ENCODE measurements around the gene PI4KA.
"Not testable (repeated sequence)": the region's sequence is repeated elsewhere in the genome, so short reads cannot be mapped to it uniquely, and the experiment has no call there.

PI4KA gene

GRCh38 chr22:20748082-20748481 lies 110.5 kb downstream of the PI4KA start:
- Histone ChIP-seq H3K9ac (ENCODE audit: low read depth, low read length) (no peak overlapping the region), H3K36me3 (ENCODE audit: insufficient read depth, low read length) (no peaks in the 10 kb centered on the region)

GRCh38 chr22:20747223-20747622 lies 111.4 kb downstream of the PI4KA start:
- Histone ChIP-seq H3K4me1 (ENCODE audit: insufficient read depth, low read length) (no peaks in the 10 kb centered on the region; the same call in 1 of the 2 replicates), H3K9me3 (ENCODE audit: control insufficient read depth, insufficient read depth, low read length) (no peaks in the 10 kb centered on the region), H3K9ac (ENCODE audit: low read depth, low read length) (no peak overlapping the region), H3K36me3 (ENCODE audit: insufficient read depth, low read length) (no peaks in the 10 kb centered on the region)

More at GRCh38 chr22:20748082-20748481, 110.5 kb downstream of the PI4KA start:
- Histone ChIP-seq H3K9me3 (ENCODE audit: control insufficient read depth, insufficient read depth, low read length) (no peaks in the 10 kb centered on the region), H3K4me1 (ENCODE audit: insufficient read depth, low read length) (no peaks in the 10 kb centered on the region; the same call in 1 of the 2 replicates)

GRCh38 chr22:20746431-20747189 lies 112.0 kb downstream of the PI4KA start:
- no peaks in the 10 kb centered on the region for H3K36me3 ChIP-seq (ENCODE audit: insufficient read depth, low read length)
- H3K9ac ChIP-seq (ENCODE audit: low read depth, low read length), result no peak overlapping the region
- H3K9me3 ChIP-seq (ENCODE audit: control insufficient read depth, insufficient read depth, low read length), result no peaks in the 10 kb centered on the region
- H3K4me1 ChIP-seq (ENCODE audit: insufficient read depth, low read length), result no peaks in the 10 kb centered on the region; the same call in 1 of the 2 replicates

GRCh38 chr22:20745119-20745518 lies 113.5 kb downstream of the PI4KA start:
- H3K9me3 ChIP-seq (ENCODE audit: control insufficient read depth, insufficient read depth, low read length), result no peaks in the 10 kb centered on the region
- H3K4me1 ChIP-seq (ENCODE audit: insufficient read depth, low read length), result no peaks in the 10 kb centered on the region
- H3K36me3 ChIP-seq (ENCODE audit: insufficient read depth, low read length), result no peaks in the 10 kb centered on the region; the same call in 1 of the 2 replicates
- H3K9ac ChIP-seq (ENCODE audit: low read depth, low read length), result no peak overlapping the region

- H3K4me1 ChIP-seq (ENCODE audit: insufficient read depth, low read length), result no peaks in the 10 kb centered on the region
- no peaks in the 10 kb centered on the region; the same call in 1 of the 2 replicates for H3K36me3 ChIP-seq (ENCODE audit: insufficient read depth, low read length)
Observed at GRCh38 chr22:20744456-20744855, 114.2 kb downstream of the PI4KA start.

GRCh38 chr22:20742764-20743163 lies 115.8 kb downstream of the PI4KA start:
- Histone ChIP-seq H3K4me1 (ENCODE audit: insufficient read depth, low read length) (no peaks in the 10 kb centered on the region), H3K36me3 (ENCODE audit: insufficient read depth, low read length) (no peaks in the 10 kb centered on the region; the same call in 1 of the 2 replicates), H3K9ac (ENCODE audit: low read depth, low read length) (no peak overlapping the region), H3K9me3 (ENCODE audit: control insufficient read depth, insufficient read depth, low read length) (no peaks in the 10 kb centered on the region)

More at GRCh38 chr22:20744456-20744855, 114.2 kb downstream of the PI4KA start:
- Histone ChIP-seq H3K9ac (ENCODE audit: low read depth, low read length) (no peak overlapping the region), H3K9me3 (ENCODE audit: control insufficient read depth, insufficient read depth, low read length) (no peaks in the 10 kb centered on the region)

- Histone ChIP-seq H3K4me1 (ENCODE audit: insufficient read depth, low read length) (no peaks in the 10 kb centered on the region), H3K36me3 (ENCODE audit: insufficient read depth, low read length) (no peaks in the 10 kb centered on the region; the same call in 1 of the 2 replicates)
Observed at GRCh38 chr22:20741634-20742581, 116.7 kb downstream of the PI4KA start.

GRCh38 chr22:20741008-20741633 lies 117.5 kb downstream of the PI4KA start:
- H3K9ac ChIP-seq (ENCODE audit: low read depth, low read length), result no peak overlapping the region
- H3K9me3 ChIP-seq (ENCODE audit: control insufficient read depth, insufficient read depth, low read length), result no peaks in the 10 kb centered on the region
- no peaks in the 10 kb centered on the region; the same call in 1 of the 2 replicates for H3K36me3 ChIP-seq (ENCODE audit: insufficient read depth, low read length)
- no peaks in the 10 kb centered on the region for H3K4me1 ChIP-seq (ENCODE audit: insufficient read depth, low read length)

More at GRCh38 chr22:20741634-20742581, 116.7 kb downstream of the PI4KA start:
- H3K9me3 ChIP-seq (ENCODE audit: control insufficient read depth, insufficient read depth, low read length), result no peaks in the 10 kb centered on the region
- no peak overlapping the region for H3K9ac ChIP-seq (ENCODE audit: low read depth, low read length)

GRCh38 chr22:20740222-20740951 lies 118.2 kb downstream of the PI4KA start:
- H3K9ac ChIP-seq (ENCODE audit: low read depth, low read length), result no peak overlapping the region
- H3K4me1 ChIP-seq (ENCODE audit: insufficient read depth, low read length), result no peaks in the 10 kb centered on the region
- H3K9me3 ChIP-seq (ENCODE audit: control insufficient read depth, insufficient read depth, low read length), result no peaks in the 10 kb centered on the region
- H3K36me3 ChIP-seq (ENCODE audit: insufficient read depth, low read length), result no peaks in the 10 kb centered on the region; the same call in 1 of the 2 replicates

GRCh38 chr22:20738394-20739089 lies 120.1 kb downstream of the PI4KA start:
- Histone ChIP-seq H3K9ac (ENCODE audit: low read depth, low read length) (no peak overlapping the region), H3K9me3 (ENCODE audit: control insufficient read depth, insufficient read depth, low read length) (no peaks in the 10 kb centered on the region), H3K4me1 (ENCODE audit: insufficient read depth, low read length) (no peaks in the 10 kb centered on the region), H3K36me3 (ENCODE audit: insufficient read depth, low read length) (no peaks in the 10 kb centered on the region; the same call in 1 of the 2 replicates)

GRCh38 chr22:20736891-20737290 lies 121.7 kb downstream of the PI4KA start:
- not testable (repeated sequence) for H3K9me3 ChIP-seq (ENCODE audit: control insufficient read depth, insufficient read depth, low read length); H3K9ac ChIP-seq (ENCODE audit: low read depth, low read length); H3K4me1 ChIP-seq (ENCODE audit: insufficient read depth, low read length); H3K36me3 ChIP-seq (ENCODE audit: insufficient read depth, low read length)

- not testable (repeated sequence) for H3K9me3 ChIP-seq (ENCODE audit: control insufficient read depth, insufficient read depth, low read length); H3K36me3 ChIP-seq (ENCODE audit: insufficient read depth, low read length); H3K9ac ChIP-seq (ENCODE audit: low read depth, low read length); H3K4me1 ChIP-seq (ENCODE audit: insufficient read depth, low read length)
Observed at GRCh38 chr22:20735356-20736162, 123.1 kb downstream of the PI4KA start.

Data from ES-I3 (cell line).